ENCODE measurements around the gene SLC1A2.

The SLC1A2 gene

GRCh38 chr11:35419184-35419829, at the start of gene SLC1A2:
TSS of gene SLC1A2 (minus strand) at chr11:35419558. CDS start at chr11:35418966, 592 bp downstream.
- no peak for DNase-seq

GRCh38 chr11:35466058-35466457, 46.7 kb upstream of the SLC1A2 start:
- no peak for DNase-seq

GRCh38 chr11:35464308-35464707, 45.0 kb upstream of the SLC1A2 start:
- no peak for DNase-seq

DNA sequence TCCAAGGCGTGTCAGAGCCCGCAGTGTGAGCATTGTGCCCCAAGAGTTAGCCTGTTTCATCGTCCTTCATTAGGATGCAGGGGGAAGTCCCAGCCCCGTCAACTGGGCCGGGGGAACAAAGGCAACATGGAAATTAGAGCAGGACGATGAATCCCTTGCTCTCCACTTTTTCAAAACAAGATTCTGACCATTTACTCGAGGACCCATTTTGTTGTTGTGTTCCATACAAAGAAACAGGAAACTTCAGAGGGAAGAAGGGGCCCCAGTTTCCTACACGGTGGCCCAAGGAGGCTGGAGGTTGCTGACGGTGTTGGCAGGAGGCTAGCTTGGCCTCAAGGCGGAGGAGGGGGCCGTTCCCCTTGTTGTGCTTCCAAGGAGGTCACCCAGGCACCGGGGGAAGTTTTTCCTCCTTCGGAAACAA, 44.0 kb upstream of the SLC1A2 start:
- no peak for DNase-seq

DNA sequence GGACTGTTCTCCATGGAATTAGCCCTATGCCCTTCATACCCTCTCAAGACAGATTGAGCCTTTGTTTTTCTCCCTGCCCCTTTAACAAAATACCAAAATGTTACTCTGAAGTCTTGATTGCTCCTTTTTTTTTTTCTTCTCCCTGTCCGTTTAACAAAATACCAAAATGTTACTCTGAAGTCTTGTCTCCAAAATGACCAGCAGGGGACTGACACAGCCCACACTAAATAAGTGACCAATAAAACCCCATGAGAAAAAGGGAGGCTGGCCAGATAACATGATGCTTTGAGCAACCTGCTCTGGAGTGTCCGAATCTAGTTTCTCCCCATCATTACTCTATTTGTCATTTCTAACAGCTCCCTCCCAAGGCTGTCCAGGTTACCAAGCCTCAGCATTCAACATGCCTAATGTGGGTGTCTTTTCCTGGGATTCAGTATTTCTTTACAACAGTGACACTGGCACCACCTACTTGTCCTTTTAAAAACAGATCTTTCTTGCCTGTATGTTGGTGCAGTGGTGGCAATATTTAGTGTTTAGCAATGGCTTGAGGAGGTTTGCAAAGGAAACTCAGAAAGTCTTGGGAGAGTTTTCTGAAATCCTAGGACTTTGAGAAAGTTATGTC, 42.7 kb upstream of the SLC1A2 start:
- DNase-seq = no peak

- DNase-seq = no peak
These were observed 40.1 kb upstream of the SLC1A2 start for GRCh38 chr11:35459489-35459888.

DNA sequence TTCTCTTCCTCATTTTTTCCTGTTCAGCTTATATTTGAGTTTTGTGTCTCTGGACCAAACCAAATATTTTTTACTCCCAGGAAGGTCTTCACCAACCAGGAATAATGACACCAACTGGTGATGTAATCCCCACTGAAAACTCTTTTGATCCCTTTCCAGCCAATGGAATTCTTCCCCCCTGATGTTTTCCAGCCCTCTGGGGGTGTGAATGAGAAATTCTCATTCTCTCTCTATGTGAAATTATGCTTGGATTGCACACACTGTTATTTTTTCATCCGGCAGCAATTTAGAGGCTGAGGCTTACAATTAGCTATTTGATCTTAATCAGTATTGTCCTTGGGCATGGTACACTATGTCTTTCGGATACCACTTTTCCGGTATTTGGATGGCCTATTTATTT, 39.5 kb upstream of the SLC1A2 start:
- no peak for DNase-seq

DNA sequence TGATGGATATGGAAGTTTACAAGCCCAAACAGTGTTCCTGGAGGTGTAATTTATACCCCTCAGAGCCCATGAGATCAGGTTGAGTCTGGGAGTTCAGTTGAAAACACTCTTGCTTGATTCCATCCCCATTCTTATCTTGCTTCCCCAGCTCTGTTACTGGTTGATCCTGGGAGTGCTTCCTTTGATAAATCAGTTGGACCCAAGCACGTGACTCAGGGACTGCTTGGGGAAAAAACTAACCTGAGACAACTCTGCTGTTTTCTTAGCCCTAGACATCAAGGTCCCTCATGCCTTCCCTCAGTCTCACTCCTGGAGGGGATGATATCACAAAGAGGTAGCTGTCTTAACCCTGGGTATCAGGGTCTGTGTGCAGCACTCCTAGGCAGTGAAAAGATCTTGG, 35.0 kb upstream of the SLC1A2 start:
- no peak for DNase-seq

DNA sequence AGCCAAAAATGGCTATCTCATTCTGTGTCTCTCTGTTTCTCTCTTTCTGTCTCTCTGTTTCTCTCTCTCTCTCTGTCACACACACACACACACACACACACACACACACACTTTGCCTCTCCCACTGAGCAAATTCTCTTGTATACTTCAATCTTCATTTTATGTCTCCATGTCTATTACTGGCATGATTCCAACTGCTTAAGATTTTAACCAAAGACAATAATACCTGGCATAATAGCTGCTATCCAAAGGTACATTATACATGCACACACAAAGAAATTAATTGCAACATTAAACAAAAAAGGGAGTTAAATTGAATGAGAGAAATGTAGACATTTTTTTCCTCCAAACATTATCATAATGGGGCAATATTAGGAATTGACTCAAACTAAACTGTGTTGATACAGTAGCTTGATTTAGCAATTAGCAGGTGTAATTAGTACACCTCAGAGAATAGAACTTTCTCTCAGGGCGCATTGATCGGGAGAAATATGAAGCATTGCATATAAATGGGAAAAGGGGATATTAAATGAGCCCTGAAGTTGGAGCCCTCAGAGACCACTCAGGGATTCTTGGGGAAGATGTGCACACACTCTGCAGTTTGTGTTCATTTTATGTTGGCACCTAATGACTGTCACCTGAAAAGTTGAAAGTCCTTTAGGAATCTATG, 17.4 kb upstream of the SLC1A2 start:
- DNase-seq = no peak

DNA sequence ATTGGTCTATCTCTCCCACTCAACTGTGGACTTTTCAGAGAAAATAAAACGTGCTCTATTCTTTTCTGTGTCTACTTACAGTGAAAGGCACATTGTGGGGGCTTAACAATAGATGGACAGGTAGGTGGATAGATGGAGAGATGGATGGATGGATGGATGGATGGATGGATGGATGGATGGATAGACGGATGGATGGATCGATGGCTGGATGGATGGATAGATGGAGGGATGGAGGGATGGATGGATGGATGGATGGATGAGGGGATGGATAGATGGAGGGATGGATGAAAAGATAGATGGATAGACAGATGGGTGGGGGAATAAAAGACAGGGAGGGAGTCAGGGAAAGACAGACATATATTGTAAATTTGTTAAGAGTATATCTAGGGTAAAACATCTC, 14.2 kb upstream of the SLC1A2 start:
- DNase-seq = no peak

GRCh38 chr11:35432464-35432863, 13.1 kb upstream of the SLC1A2 start:
- DNase-seq = no peak

DNA sequence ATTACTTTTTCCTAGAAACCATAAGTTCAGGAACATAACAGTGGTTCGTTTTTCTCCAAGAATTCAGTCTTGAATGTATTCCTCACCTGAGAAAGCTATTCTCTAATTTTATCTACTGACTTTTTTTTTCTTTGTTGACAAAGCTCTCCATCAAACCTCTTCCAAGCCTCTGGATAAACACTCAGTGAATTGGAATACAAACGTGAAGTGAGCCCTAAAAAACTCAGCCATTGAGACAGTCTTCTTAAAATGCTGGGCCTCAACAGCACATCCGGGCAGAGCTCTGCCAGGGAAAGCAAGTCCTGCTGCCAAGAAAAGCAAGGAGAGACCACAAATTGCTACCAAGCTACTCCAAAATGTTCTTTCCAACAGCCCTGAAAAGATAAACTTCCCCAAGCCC, 7.7 kb upstream of the SLC1A2 start:
- DNase-seq = no peak

DNA sequence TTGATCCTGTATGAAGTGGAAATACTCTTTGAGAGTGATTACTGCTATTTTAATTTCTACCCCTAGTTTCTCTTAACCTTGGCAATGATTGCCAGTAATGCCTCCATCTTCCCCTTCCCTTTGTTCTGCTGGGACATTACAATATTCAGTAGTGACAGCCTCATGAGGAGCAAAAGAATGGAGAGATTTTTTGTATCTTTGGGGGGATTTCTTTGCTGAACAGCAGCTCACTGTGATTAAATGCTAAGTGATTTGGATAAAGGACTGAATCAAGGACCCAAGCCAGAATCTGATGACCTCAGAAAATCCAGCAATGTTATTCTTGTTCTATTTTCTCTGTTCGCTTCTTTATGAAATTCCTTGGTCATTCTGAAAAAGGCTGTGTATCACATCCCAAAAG, 7.0 kb upstream of the SLC1A2 start:
- DNase-seq = no peak

- DNase-seq = no peak
These were observed 6.3 kb upstream of the SLC1A2 start for GRCh38 chr11:35425603-35426212.

GRCh38 chr11:35424157-35424940, 5.0 kb upstream of the SLC1A2 start:
- no peak for DNase-seq

DNA sequence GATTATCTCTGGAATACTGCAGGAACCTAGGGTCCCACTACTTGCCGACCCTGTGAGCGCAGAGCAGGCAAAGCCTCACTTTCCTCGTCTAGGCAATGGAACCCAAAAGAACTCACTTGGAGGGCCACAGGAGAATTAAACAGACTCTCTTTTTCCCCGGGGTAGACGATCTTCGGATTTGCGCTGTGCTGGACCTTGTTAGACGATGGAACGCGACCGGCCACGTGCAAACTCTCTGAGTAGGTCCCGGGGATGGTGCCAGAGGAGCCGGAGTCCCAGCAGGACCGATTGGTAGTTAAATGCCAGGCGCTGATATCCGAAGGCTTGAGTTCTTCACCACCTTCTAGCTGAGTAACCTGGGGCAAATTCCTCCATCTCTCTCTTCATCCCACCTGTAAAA, 1.0 kb upstream of the SLC1A2 start:
- DNase-seq = no peak

GRCh38 chr11:35419830-35420333, 524 bp upstream of the SLC1A2 start:
- DNase-seq = no peak

DNA sequence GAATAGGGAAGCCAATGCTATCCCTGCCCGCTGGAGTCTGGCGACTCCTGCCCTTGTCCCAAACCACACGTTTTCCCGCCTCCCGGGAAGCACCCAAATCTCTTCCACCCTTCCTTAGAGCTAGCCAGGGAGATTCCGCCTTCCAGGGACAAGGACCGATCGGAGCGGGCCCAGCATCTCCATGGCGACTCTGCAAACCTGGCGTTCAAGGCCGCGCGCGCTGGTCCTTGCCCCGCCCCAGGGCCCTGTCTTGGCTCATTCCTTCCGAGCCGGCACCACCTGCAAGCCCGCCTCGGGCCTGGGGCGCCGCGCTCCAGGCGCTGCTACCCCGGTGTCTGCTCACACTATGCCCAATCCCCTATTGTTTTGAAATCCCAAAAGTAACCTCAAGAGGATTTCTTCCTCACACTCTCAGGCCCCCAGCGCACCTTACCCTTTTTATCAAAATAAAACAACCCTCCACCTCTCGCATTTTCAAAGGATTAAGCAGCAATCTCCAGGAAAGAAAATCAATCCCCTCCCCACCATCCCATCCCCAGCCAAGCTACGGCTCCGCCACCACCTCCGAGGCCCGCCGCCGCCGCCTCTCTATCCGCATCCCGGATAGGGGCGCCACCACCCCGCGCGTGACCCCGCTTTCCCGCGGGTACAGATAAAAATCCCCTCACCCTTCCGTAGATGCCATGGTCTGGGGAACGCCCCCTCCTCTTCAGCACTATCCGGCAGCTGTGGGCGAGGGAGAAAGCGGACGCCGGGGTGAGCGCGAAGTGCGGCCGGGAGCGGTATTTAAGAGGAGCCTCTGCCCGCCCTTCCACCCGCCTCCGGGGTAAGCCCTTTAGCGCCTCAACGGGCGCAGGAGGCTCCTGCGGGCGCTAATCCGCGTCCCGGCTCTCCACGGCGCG, 825 bp downstream of the SLC1A2 start:
- DNase-seq = no peak

GRCh38 chr11:35415487-35415886, 3.9 kb downstream of the SLC1A2 start:
- DNase-seq = no peak

- DNase-seq = no peak
These were observed 4.6 kb downstream of the SLC1A2 start for GRCh38 chr11:35414776-35415175.

GRCh38 chr11:35414311-35414710, 5.0 kb downstream of the SLC1A2 start:
- DNase-seq = no peak

DNA sequence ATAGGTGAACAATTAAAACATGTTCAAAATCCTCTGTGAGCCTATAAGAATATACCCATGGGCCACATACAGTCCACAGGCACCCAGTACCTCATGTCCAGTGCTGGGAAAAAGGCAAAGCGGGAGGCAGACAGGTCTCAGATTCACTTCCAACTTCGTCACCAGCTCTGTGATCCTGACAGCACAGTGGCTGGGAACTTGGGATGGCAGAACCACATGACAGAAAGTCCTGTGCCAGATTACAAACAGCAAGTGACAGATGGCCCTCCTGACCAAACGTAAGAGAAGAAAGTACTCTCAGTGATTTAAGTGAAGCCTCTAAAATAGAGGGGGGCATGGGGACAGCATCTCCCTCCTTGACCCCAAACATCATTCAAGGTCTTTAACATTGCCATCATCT, 5.8 kb downstream of the SLC1A2 start:
- DNase-seq = no peak
